ENCODE data around the gene RIPK4. TPM values are rescaled to one million over a fixed set of nuclear protein-coding genes. Genes with fewer than 3 reads are reported as not detected.

The RIPK4 gene
- total and polyA plus RNA-seq, 7 donors, result 0.01 TPM; not detected in 6

- Histone ChIP-seq H3K9me3 (no peaks in the 10 kb centered on the region), H3K36me3 (ENCODE audit: insufficient read depth in 1 of 2, low read depth in 1 of 2) (no peaks in the 10 kb centered on the region), H3K4me3 (no peak overlapping the region), H3K27ac (no peak overlapping the region), H3K27me3 (ENCODE audit: insufficient read depth in 3 of 3, low read length in 2 of 3) (peaks cover 0 to 27% (median 5%) of the 10 kb centered on the region in 3 donors), H3K4me1 (no peaks in the 10 kb centered on the region)
- no peak for ATAC-seq
- no peak for DNase-seq
- intact Hi-C loops (cut with DNase I), result no loop called here
- TF ChIP-seq CTCF (IDR thresholded peaks at IDR 0.05), result no peak
- WGBS, 3 donors, result 78 to 89% (median 80%) methylated on average over 26 of the region's 26 CpGs
Observed at GRCh38 chr21:41743321-41744027, 23.4 kb downstream of the RIPK4 start.

- no peak for ATAC-seq
- peak in 1 of 2 donors; percentile 30 for DNase-seq
- no peak for TF ChIP-seq CTCF (IDR thresholded peaks at IDR 0.05)
- no peak overlapping the region for H3K27ac ChIP-seq
- no peak overlapping the region for H3K4me3 ChIP-seq
- peaks cover 0 to 27% (median 8%) of the 10 kb centered on the region in 3 donors for H3K27me3 ChIP-seq (ENCODE audit: insufficient read depth in 3 of 3, low read length in 2 of 3)
- intact Hi-C loops (cut with DNase I), result no loop called here
- H3K36me3 ChIP-seq (ENCODE audit: insufficient read depth in 1 of 2, low read depth in 1 of 2), result no peaks in the 10 kb centered on the region
- no peaks in the 10 kb centered on the region for H3K9me3 ChIP-seq
- H3K4me1 ChIP-seq, result no peaks in the 10 kb centered on the region
- 82 to 86% (median 85%) methylated on average over 30 of the region's 30 CpGs for WGBS, 3 donors
Observed at GRCh38 chr21:41742073-41742875, 24.6 kb downstream of the RIPK4 start.

- no peak for ATAC-seq
Observed at GRCh38 chr21:41741253-41742072, 25.4 kb downstream of the RIPK4 start.

More at GRCh38 chr21:41741253-41742072, 25.4 kb downstream of the RIPK4 start:
- WGBS, 3 donors, result 82 to 86% (median 85%) methylated on average over 55 of the region's 55 CpGs
- intact Hi-C loops (cut with DNase I), result no loop called here
- Histone ChIP-seq H3K4me3 (no peak overlapping the region), H3K27me3 (ENCODE audit: insufficient read depth in 3 of 3, low read length in 2 of 3) (peaks cover 0 to 26% (median 8%) of the 10 kb centered on the region in 3 donors), H3K9me3 (no peaks in the 10 kb centered on the region), H3K27ac (no peak overlapping the region), H3K4me1 (no peaks in the 10 kb centered on the region), H3K36me3 (ENCODE audit: insufficient read depth in 1 of 2, low read depth in 1 of 2) (no peaks in the 10 kb centered on the region)
- DNase-seq, result peak in 1 of 2 donors; percentile 28
- no peak for TF ChIP-seq CTCF (IDR thresholded peaks at IDR 0.05)

Measured in psoas muscle (tissue), 8 donors.